ENCODE results near the gene FASTKD3.
A peak's percentile ranks its signal among the peaks of the same experiment; 100 is the strongest.

DNA sequence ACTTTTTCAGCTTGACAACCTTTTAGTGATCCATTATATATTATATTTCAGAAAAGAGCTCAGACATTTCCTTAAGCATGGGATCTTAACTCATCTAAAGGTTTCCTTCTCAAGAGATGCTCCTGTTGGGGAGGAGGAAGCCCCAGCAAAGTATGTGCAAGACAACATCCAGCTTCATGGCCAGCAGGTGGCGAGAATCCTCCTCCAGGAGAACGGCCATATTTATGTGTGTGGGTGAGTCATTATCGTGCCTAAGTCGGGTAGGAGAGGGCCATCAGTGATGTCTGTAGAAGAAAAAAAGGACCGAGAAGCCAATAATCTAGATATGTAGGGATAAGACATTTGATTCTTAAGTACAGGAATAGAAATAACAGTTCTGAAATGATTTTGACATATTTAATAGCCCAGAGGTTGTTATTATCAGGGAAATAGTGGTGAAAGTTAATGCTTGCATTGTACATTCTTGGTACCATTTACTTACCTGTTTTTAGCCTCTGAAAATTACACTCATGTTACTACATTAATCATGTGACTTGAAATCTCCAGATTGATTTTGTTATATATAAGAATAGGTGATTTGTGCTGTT, 28.3 kb upstream of the FASTKD3 start:
- no peak for TF ChIP-seq EZH2 (IDR thresholded peaks at IDR 0.05; ENCODE audit: low read depth)
- TF ChIP-seq, protein P1, sequence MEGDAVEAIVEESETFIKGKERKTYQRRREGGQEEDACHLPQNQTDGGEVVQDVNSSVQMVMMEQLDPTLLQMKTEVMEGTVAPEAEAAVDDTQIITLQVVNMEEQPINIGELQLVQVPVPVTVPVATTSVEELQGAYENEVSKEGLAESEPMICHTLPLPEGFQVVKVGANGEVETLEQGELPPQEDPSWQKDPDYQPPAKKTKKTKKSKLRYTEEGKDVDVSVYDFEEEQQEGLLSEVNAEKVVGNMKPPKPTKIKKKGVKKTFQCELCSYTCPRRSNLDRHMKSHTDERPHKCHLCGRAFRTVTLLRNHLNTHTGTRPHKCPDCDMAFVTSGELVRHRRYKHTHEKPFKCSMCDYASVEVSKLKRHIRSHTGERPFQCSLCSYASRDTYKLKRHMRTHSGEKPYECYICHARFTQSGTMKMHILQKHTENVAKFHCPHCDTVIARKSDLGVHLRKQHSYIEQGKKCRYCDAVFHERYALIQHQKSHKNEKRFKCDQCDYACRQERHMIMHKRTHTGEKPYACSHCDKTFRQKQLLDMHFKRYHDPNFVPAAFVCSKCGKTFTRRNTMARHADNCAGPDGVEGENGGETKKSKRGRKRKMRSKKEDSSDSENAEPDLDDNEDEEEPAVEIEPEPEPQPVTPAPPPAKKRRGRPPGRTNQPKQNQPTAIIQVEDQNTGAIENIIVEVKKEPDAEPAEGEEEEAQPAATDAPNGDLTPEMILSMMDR (conservative IDR thresholded peaks at IDR 0.05): peak; percentile 60

Measured in PC-9 (cell line).